ENCODE results near the gene NOL4L. TPM values are rescaled to one million over a fixed set of nuclear protein-coding genes. Genes with fewer than 3 reads are reported as not detected.

NOL4L gene
- polyA plus RNA-seq, 3 donors, result 50.6 to 67.3 (median 57.2) TPM

GRCh38 chr20:32522776-32523612, 62.1 kb downstream of the NOL4L start:
- no peak for DNase-seq (ENCODE audit: extremely low read depth in 1 of 11, low read depth in 9 of 11, low spot score in 4 of 11)

- DNase-seq (ENCODE audit: extremely low read depth in 1 of 11, low read depth in 9 of 11, low spot score in 4 of 11), result no peak
Observed at GRCh38 chr20:32522526-32522775, 62.7 kb downstream of the NOL4L start.

GRCh38 chr20:32521780-32522525, 63.2 kb downstream of the NOL4L start:
- DNase-seq (ENCODE audit: extremely low read depth in 1 of 11, low read depth in 9 of 11, low spot score in 4 of 11), result peak in 4 of 11 donors; percentile 67 to 79 (median 74)

- DNase-seq (ENCODE audit: extremely low read depth in 1 of 11, low read depth in 9 of 11, low spot score in 4 of 11), result no peak
Observed at GRCh38 chr20:32520927-32521203, 64.3 kb downstream of the NOL4L start.

- DNase-seq (ENCODE audit: extremely low read depth in 1 of 11, low read depth in 9 of 11, low spot score in 4 of 11), result no peak
Observed at GRCh38 chr20:32519381-32519730, 65.8 kb downstream of the NOL4L start.

- no peak for DNase-seq (ENCODE audit: extremely low read depth in 1 of 11, low read depth in 9 of 11, low spot score in 4 of 11)
Observed at GRCh38 chr20:32518593-32519380, 66.3 kb downstream of the NOL4L start.

- DNase-seq (ENCODE audit: extremely low read depth in 1 of 11, low read depth in 9 of 11, low spot score in 4 of 11), result no peak
Observed at GRCh38 chr20:32517914-32518592, 67.1 kb downstream of the NOL4L start.

GRCh38 chr20:32517518-32517873, 67.6 kb downstream of the NOL4L start:
- DNase-seq (ENCODE audit: extremely low read depth in 1 of 11, low read depth in 9 of 11, low spot score in 4 of 11), result no peak

GRCh38 chr20:32516583-32517517, 68.3 kb downstream of the NOL4L start:
- DNase-seq (ENCODE audit: extremely low read depth in 1 of 11, low read depth in 9 of 11, low spot score in 4 of 11), result no peak

- DNase-seq (ENCODE audit: extremely low read depth in 1 of 11, low read depth in 9 of 11, low spot score in 4 of 11), result no peak
Observed at GRCh38 chr20:32515631-32516101, 69.5 kb downstream of the NOL4L start.

- DNase-seq (ENCODE audit: extremely low read depth in 1 of 11, low read depth in 9 of 11, low spot score in 4 of 11), result no peak
Observed at GRCh38 chr20:32514760-32515159, 70.4 kb downstream of the NOL4L start.

- DNase-seq (ENCODE audit: extremely low read depth in 1 of 11, low read depth in 9 of 11, low spot score in 4 of 11), result no peak
Observed at GRCh38 chr20:32513031-32513866, 71.9 kb downstream of the NOL4L start.

- DNase-seq (ENCODE audit: extremely low read depth in 1 of 11, low read depth in 9 of 11, low spot score in 4 of 11), result no peak
Observed at GRCh38 chr20:32512047-32512385, 73.1 kb downstream of the NOL4L start.

- DNase-seq (ENCODE audit: extremely low read depth in 1 of 11, low read depth in 9 of 11, low spot score in 4 of 11), result no peak
Observed at GRCh38 chr20:32511358-32512046, 73.6 kb downstream of the NOL4L start.

GRCh38 chr20:32510601-32511357, 74.4 kb downstream of the NOL4L start:
- DNase-seq (ENCODE audit: extremely low read depth in 1 of 11, low read depth in 9 of 11, low spot score in 4 of 11), result no peak

GRCh38 chr20:32510120-32510600, 75.0 kb downstream of the NOL4L start:
- DNase-seq (ENCODE audit: extremely low read depth in 1 of 11, low read depth in 9 of 11, low spot score in 4 of 11), result no peak
